Uterus (tissue), 4 donors: ENCODE results near the gene WASF2. TPM values are rescaled to one million over a fixed set of nuclear protein-coding genes. Genes with fewer than 3 reads are reported as not detected.
"Not testable (repeated sequence)": the region's sequence is repeated elsewhere in the genome, so short reads cannot be mapped to it uniquely, and the experiment has no call there.

Experiments used
- DNase-seq, 2 donors: peaks; one replicate each; pipeline ENCODE4 v3.0.0-alpha.2; 2019 to 2020
- H3K27ac ChIP-seq, 2 donors: fragments of 200-600 bp; sonication (generic); 1 replicate in 1 of 2; 2 replicates in 1 of 2; pipeline ENCODE4 v1.5.1; 2016 to 2018
- H3K27me3 ChIP-seq, 2 donors: fragments of 200-600 bp; sonication (generic); one replicate each; pipeline ENCODE4 v1.5.1; 2018 to 2019; ENCODE audit warnings: control low read depth in 1 of 2
- H3K36me3 ChIP-seq, 2 donors: fragments of 200-600 bp; sonication (generic); one replicate each; pipeline ENCODE4 v1.5.1; 2019; ENCODE audit warnings: control low read depth in 1 of 2
- H3K4me1 ChIP-seq, 2 donors: fragments of 200-600 bp; sonication (generic); one replicate each; pipeline ENCODE4 v1.5.1; 2018 to 2019; ENCODE audit warnings: control low read depth in 1 of 2
- H3K4me3 ChIP-seq, 2 donors: fragments of 200-600 bp; sonication (generic); 1 replicate in 1 of 2; 2 replicates in 1 of 2; pipeline ENCODE4 v1.5.1; 2018 to 2019; ENCODE audit warnings: mild to moderate bottlenecking in 1 of 2
- H3K9me3 ChIP-seq, 2 donors: fragments of 200-600 bp; sonication (generic); one replicate each; pipeline ENCODE4 v1.5.1; 2019; ENCODE audit warnings: control low read depth in 1 of 2
- CTCF ChIP-seq, 4 experiments: fragments of 200-600 bp in 2 of 4; fragments of 450-650 bp in 2 of 4; sonication (generic) in 2 of 4; IDR thresholded peaks; one replicate each; pipeline ENCODE4 v1.5.1; 2016 to 2019; ENCODE audit warnings: antibody characterized with exemption in 4 of 4, mild to moderate bottlenecking in 2 of 4, moderate library complexity in 1 of 4
- POLR2A ChIP-seq, 2 donors: fragments of 450-650 bp; IDR thresholded peaks; one replicate each; pipeline ENCODE4 v1.6.1; 2016; ENCODE audit warnings: antibody characterized with exemption in 2 of 2, mild to moderate bottlenecking in 1 of 2, moderate library complexity in 1 of 2
- intact Hi-C: fragments of 100-400 bp; cut with DNase I; formaldehyde crosslinking; loops from one replicate; pipeline ENCODE4 v1.15.1; 2023; ENCODE audit warnings: low total_unique reads
- total RNA-seq, 4 donors: library from RNA; depleted of rRNA in 3 of 4; stranded (reverse); fragments of >200 nt in 3 of 4; gene quantifications; one replicate each; pipeline versions ENCODE4 v1.1.0 to v1.2.4, GENCODE V29; 2014 to 2023
- donor health status: DM: yes; HTN: yes; CAD: no.

WASF2 gene
- total RNA-seq, 4 donors from 2014 or later, result 27.2 to 178 (median 41.1) TPM

GRCh38 chr1:27433706-27434105, 56.3 kb downstream of the WASF2 start:
- DNase-seq, result no peak
- Histone ChIP-seq H3K9me3 (no peaks in the 10 kb centered on the region), H3K4me1 (peaks cover 9 to 15% of the 10 kb centered on the region in 2 donors), H3K27ac (peak overlapping the region; percentile 32 to 42), H3K36me3 (no peaks in the 10 kb centered on the region), H3K4me3 (no peak overlapping the region), H3K27me3 (no peaks in the 10 kb centered on the region)
- intact Hi-C loops, result no loop called here
- TF ChIP-seq CTCF (IDR thresholded peaks at IDR 0.05), result no peak
- no peak for TF ChIP-seq POLR2A (IDR thresholded peaks at IDR 0.05)

GRCh38 chr1:27432725-27433124, 57.2 kb downstream of the WASF2 start:
- Histone ChIP-seq H3K27ac (peak overlapping the region in 1 of 2 donors; percentile 22), H3K4me1 (peaks cover 6 to 24% of the 10 kb centered on the region in 2 donors)
- intact Hi-C loops, H3K9me3 ChIP-seq, H3K36me3 ChIP-seq, H3K4me3 ChIP-seq, DNase-seq, H3K27me3 ChIP-seq: not testable (repeated sequence)

GRCh38 chr1:27431601-27431940, 58.4 kb downstream of the WASF2 start:
- peak overlapping the region; percentile 68 to 80 for H3K27ac ChIP-seq
- DNase-seq, result no peak
- no peaks in the 10 kb centered on the region for H3K27me3 ChIP-seq
- H3K9me3 ChIP-seq, result no peaks in the 10 kb centered on the region
- no peaks in the 10 kb centered on the region for H3K36me3 ChIP-seq
- no peak overlapping the region for H3K4me3 ChIP-seq
- H3K4me1 ChIP-seq, result peaks cover 6 to 25% of the 10 kb centered on the region in 2 donors
- TF ChIP-seq POLR2A (IDR thresholded peaks at IDR 0.05), result no peak
- no peak for TF ChIP-seq CTCF (IDR thresholded peaks at IDR 0.05)
- intact Hi-C loops, result no loop called here

- Histone ChIP-seq H3K9me3 (no peaks in the 10 kb centered on the region), H3K4me3 (no peak overlapping the region), H3K4me1 (peaks cover 6 to 23% of the 10 kb centered on the region in 2 donors), H3K36me3 (no peaks in the 10 kb centered on the region), H3K27ac (peak overlapping the region; percentile 68 to 80), H3K27me3 (no peaks in the 10 kb centered on the region)
- no peak for DNase-seq
- intact Hi-C loops, result no loop called here
- TF ChIP-seq POLR2A (IDR thresholded peaks at IDR 0.05) (no peak), CTCF (IDR thresholded peaks at IDR 0.05) (peak in 1 of 4 experiments; percentile 5)
Observed at GRCh38 chr1:27430903-27431600, 58.9 kb downstream of the WASF2 start.

- Histone ChIP-seq H3K36me3 (no peaks in the 10 kb centered on the region), H3K27me3 (no peaks in the 10 kb centered on the region), H3K4me3 (peak overlapping the region in 1 of 2 donors; percentile 12), H3K9me3 (no peaks in the 10 kb centered on the region), H3K4me1 (peaks cover 6 to 18% of the 10 kb centered on the region in 2 donors), H3K27ac (peak overlapping the region; percentile 68 to 80)
- DNase-seq, result no peak
- TF ChIP-seq CTCF (IDR thresholded peaks at IDR 0.05), result no peak
- no peak for TF ChIP-seq POLR2A (IDR thresholded peaks at IDR 0.05)
- intact Hi-C loops, result no loop called here
Observed at GRCh38 chr1:27429029-27429425, 60.9 kb downstream of the WASF2 start.
